Upper lobe of right lung (tissue), 1 donor: Measurements from ENCODE around the gene SGMS1. TPM values are rescaled to one million over a fixed set of nuclear protein-coding genes. Genes with fewer than 3 reads are reported as not detected.

ENCODE experiments used
- ATAC-seq: fragments of 200-7000 bp; cut with Tn5 transposase; one replicate; pipeline ENCODE4 v1.9.1; 2020; ENCODE audit warnings: mild to moderate bottlenecking, moderate library complexity
- DNase-seq: peaks from one replicate; pipeline ENCODE4 v3.0.0-alpha.2; 2020
- H3K27ac ChIP-seq: fragments of 200-600 bp; one replicate; pipeline ENCODE4 v1.8.0; 2022
- H3K27me3 ChIP-seq: fragments of 200-600 bp; one replicate; pipeline ENCODE4 v1.8.0; 2022; ENCODE audit warnings: mild to moderate bottlenecking
- H3K36me3 ChIP-seq: fragments of 200-600 bp; one replicate; pipeline ENCODE4 v1.8.0; 2022
- H3K4me1 ChIP-seq: fragments of 200-600 bp; one replicate; pipeline ENCODE4 v1.8.0; 2022
- H3K4me3 ChIP-seq: fragments of 200-600 bp; one replicate; pipeline ENCODE4 v1.8.0; 2022; ENCODE audit warnings: mild to moderate bottlenecking
- H3K9me3 ChIP-seq: fragments of 200-600 bp; one replicate; pipeline ENCODE4 v1.8.0; 2022
- CTCF ChIP-seq: fragments of 200-600 bp; IDR thresholded peaks from one replicate; pipeline ENCODE4 v1.8.0; 2022; ENCODE audit warnings: antibody characterized with exemption
- intact Hi-C: fragments of 100-400 bp; cut with DNase I; formaldehyde crosslinking; loops from one replicate; pipeline ENCODE4 v1.11.0; 2022
- total RNA-seq: library from RNA; stranded (reverse); fragmentation: NEBNext Ultra II Directional; extraction: Animal tissue kit (Norgen Biotek cat#: 25700); gene quantifications from one replicate; pipeline ENCODE4 v1.2.1, GENCODE V29; 2021
- donor health status: DM: no; HTN: yes; CAD: no; lungs with severe emphysema.

The SGMS1 gene
- total RNA-seq, 1 donor from 2014 or later, result 73.1 TPM

GRCh38 chr10:50557130-50557682 lies 66.5 kb downstream of the SGMS1 start:
- ATAC-seq (no peak), DNase-seq (no peak)
- no peak for TF ChIP-seq CTCF
- peaks cover 55% of the 10 kb centered on the region for H3K4me1 ChIP-seq
- H3K9me3 ChIP-seq, result no peaks in the 10 kb centered on the region
- intact Hi-C loops, result no loop called here
- H3K27ac ChIP-seq, result no peak overlapping the region
- H3K27me3 ChIP-seq, result no peaks in the 10 kb centered on the region
- no peaks in the 10 kb centered on the region for H3K36me3 ChIP-seq
- no peak overlapping the region for H3K4me3 ChIP-seq

- no peak for ATAC-seq
- no peak overlapping the region for H3K27ac ChIP-seq
- H3K4me1 ChIP-seq, result peaks cover 47% of the 10 kb centered on the region
- TF ChIP-seq CTCF, result no peak
- H3K27me3 ChIP-seq, result no peaks in the 10 kb centered on the region
- intact Hi-C loops, result no loop called here
- no peak for DNase-seq
- H3K9me3 ChIP-seq, result no peaks in the 10 kb centered on the region
- H3K36me3 ChIP-seq, result no peaks in the 10 kb centered on the region
- no peak overlapping the region for H3K4me3 ChIP-seq
Observed at GRCh38 chr10:50556237-50557120, 67.3 kb downstream of the SGMS1 start.

GRCh38 chr10:50554995-50555568 lies 68.7 kb downstream of the SGMS1 start:
- H3K27me3 ChIP-seq, result no peaks in the 10 kb centered on the region
- ATAC-seq (no peak), DNase-seq (no peak)
- no peaks in the 10 kb centered on the region for H3K9me3 ChIP-seq
- intact Hi-C loops, result no loop called here
- TF ChIP-seq CTCF, result no peak
- no peak overlapping the region for H3K4me3 ChIP-seq
- H3K27ac ChIP-seq, result no peak overlapping the region
- H3K36me3 ChIP-seq, result no peaks in the 10 kb centered on the region
- peaks cover 46% of the 10 kb centered on the region for H3K4me1 ChIP-seq

- no peak for ATAC-seq
- no peak for TF ChIP-seq CTCF
- H3K4me1 ChIP-seq, result peaks cover 51% of the 10 kb centered on the region
- no peak overlapping the region for H3K4me3 ChIP-seq
- H3K36me3 ChIP-seq, result no peaks in the 10 kb centered on the region
- H3K27me3 ChIP-seq, result no peaks in the 10 kb centered on the region
- intact Hi-C loops, result no loop called here
- DNase-seq, result no peak
- no peak overlapping the region for H3K27ac ChIP-seq
- H3K9me3 ChIP-seq, result no peaks in the 10 kb centered on the region
Observed at GRCh38 chr10:50554376-50554994, 69.3 kb downstream of the SGMS1 start.

GRCh38 chr10:50552771-50553535 lies 70.8 kb downstream of the SGMS1 start:
- no peaks in the 10 kb centered on the region for H3K27me3 ChIP-seq
- peaks cover 42% of the 10 kb centered on the region for H3K4me1 ChIP-seq
- DNase-seq, result no peak

More at GRCh38 chr10:50552771-50553535, 70.8 kb downstream of the SGMS1 start:
- intact Hi-C loops, result no loop called here
- Histone ChIP-seq H3K4me3 (no peak overlapping the region), H3K9me3 (no peaks in the 10 kb centered on the region), H3K36me3 (no peaks in the 10 kb centered on the region), H3K27ac (no peak overlapping the region)
- peak; percentile 73 for ATAC-seq
- peak; percentile 36 for TF ChIP-seq CTCF
